22Rv1 (cell line): ENCODE measurements around the gene SMARCA5.

Source experiments
- H3K27ac ChIP-seq: fragments of 450-650 bp; 2 replicates; pipeline ENCODE4 v1.5.1; 2017
- ZFX ChIP-seq: fragments of 450-650 bp; IDR thresholded peaks from 2 replicates; pipeline ENCODE4 v1.6.1; 2017; ENCODE audit warnings: antibody characterized with exemption, borderline replicate concordance
- TF ChIP-seq, protein P1 (sequence below): fragments of 450-650 bp; IDR thresholded peaks from 2 replicates; pipeline ENCODE4 v1.5.1; 2017; ENCODE audit warnings: mild to moderate bottlenecking

SMARCA5 gene

DNA sequence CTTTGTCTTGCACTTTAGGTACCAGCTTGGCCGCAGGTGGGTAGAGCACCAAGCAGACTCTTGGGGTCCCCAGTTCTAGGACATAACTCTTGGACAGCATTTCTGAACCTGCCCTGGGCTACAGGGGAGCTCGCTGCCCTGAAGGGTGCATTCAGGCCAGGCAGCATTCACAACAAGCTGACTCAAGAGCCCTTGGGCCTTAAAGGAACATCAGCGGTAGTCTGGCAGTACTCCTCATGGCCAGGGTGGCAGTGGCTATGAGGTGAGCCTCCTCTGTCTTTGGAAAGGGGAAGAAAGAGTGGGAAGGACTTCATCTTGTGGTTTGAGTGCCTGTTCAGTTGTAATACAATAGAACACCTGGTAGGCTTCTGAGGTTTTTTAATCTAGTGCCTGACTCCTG is 24.8 kb upstream of the SMARCA5 start:
- TF ChIP-seq, protein P1, sequence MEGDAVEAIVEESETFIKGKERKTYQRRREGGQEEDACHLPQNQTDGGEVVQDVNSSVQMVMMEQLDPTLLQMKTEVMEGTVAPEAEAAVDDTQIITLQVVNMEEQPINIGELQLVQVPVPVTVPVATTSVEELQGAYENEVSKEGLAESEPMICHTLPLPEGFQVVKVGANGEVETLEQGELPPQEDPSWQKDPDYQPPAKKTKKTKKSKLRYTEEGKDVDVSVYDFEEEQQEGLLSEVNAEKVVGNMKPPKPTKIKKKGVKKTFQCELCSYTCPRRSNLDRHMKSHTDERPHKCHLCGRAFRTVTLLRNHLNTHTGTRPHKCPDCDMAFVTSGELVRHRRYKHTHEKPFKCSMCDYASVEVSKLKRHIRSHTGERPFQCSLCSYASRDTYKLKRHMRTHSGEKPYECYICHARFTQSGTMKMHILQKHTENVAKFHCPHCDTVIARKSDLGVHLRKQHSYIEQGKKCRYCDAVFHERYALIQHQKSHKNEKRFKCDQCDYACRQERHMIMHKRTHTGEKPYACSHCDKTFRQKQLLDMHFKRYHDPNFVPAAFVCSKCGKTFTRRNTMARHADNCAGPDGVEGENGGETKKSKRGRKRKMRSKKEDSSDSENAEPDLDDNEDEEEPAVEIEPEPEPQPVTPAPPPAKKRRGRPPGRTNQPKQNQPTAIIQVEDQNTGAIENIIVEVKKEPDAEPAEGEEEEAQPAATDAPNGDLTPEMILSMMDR, result no peak
- TF ChIP-seq ZFX, result no peak
- H3K27ac ChIP-seq, result no peak overlapping the region

DNA sequence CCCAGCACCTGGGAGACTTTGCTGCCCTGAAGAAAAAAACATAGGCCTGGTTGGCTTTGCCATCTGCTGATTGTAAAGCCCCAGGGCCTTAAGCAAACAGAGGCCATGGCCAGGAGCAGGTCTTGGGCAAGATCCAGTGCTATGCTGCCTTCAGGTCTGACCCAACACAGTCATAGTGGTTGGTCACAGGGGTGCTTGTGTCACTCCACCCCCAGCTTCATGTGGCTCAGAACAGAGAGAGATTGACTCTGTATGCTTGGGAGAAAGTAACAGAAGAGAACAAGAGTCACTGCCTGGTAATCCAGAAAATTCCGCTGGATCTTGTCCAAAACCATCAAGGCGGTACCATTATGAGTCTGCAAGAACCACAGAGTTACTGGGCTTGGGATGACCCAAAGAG is 24.4 kb upstream of the SMARCA5 start:
- TF ChIP-seq, protein P1, result no peak
- no peak overlapping the region for H3K27ac ChIP-seq

DNA sequence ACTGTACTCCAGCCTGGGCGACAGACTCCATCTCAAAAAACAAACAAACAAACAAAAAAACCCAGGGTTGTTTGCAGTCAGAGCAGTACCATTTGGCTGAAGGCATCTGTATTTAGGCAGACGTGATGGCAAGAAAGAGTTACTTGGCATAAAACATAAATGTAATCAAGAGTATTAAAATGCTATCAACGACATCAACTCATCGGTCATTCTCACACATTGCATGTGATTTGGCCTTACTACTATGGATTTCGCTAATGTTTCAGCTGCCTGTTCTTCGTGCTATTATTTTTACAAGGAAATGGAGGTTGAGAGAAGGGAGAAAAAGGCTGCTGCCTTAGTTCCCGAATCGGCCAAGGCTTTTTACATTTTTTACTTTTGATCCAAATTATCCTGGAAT is 15.5 kb upstream of the SMARCA5 start:
- no peak overlapping the region for H3K27ac ChIP-seq
- TF ChIP-seq, protein P1, result no peak
- TF ChIP-seq ZFX, result no peak

DNA sequence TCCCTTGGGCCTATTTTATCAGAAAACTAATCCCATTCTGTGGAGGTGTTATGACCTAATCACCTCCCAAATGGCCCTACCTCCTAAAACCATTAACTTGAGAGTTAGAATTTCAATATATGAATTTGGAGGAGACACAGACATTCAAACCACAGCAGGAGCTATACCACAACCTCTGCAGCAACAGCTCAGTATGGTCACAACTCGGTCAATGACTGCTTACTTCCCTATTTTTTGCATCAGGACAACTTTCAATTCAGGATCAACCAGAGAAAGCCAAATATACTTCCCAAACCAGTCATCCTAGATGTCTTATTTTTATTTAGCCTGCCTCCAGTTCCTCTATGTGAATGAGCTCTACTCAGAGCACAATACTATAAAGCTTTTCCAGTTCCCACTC is 11.3 kb upstream of the SMARCA5 start:
- no peak overlapping the region for H3K27ac ChIP-seq
- TF ChIP-seq ZFX, result no peak
- TF ChIP-seq, protein P1, result no peak

DNA sequence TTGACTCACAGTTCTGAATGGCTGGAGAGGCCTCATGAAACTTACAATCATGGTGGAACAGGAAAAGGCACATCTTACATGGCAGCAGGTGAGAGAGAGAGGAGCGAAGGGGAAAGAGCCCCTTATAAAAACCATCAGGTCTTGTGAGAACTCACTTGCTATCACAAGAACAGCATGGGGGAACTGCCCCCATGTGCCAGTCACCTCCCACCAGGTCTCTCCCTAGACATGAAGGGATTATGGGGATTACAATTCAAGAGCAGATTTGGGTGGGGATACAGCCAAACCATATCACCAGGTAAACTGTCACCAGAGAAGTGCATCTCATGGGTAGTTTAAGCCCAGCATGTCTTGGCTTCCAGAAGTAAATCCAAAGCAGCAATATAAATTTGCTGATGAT is 7.5 kb upstream of the SMARCA5 start:
- TF ChIP-seq, protein P1, result no peak
- no peak for TF ChIP-seq ZFX
- no peak overlapping the region for H3K27ac ChIP-seq

DNA sequence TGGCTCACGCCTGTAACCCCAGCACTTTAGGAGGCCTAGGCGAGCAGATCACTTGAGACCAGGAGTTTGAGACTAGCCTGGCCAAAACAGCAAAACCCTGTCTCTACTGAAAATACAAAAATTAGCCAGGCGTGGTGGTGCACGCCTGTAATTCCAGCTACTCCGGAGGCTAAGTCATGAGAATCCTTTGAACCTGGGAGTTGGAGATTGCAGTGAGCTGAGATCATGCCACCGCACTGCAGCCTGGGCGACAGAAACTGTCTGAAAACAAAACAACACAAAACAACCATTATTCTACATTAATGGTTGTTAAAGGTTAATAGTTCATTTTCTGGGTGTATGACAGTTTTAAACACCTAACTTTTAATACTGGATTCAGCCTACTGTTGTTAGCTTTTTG is 1.6 kb upstream of the SMARCA5 start:
- TF ChIP-seq, protein P1, result no peak
- TF ChIP-seq ZFX, result no peak
- H3K27ac ChIP-seq, result no peak overlapping the region

DNA sequence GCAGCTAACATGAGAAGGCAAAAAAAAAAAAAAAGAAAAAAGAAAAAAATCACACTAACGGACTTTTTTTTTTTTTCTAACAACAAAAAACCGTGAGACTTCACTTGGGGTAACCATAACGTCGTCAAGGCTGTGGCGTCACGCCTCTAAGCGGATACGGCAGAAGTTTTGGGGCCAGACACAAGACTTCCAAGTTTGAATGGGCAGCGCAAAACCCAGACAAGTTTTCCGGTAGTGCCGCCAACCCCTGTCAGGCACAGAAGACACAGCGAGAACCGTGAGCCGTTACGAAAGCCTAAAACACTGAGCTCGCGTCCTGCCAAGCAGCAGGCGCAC is 556 bp upstream of the SMARCA5 start:
- no peak for TF ChIP-seq ZFX
- TF ChIP-seq, protein P1, result no peak
- peak overlapping the region; percentile 96 for H3K27ac ChIP-seq
